ENCODE measurements around the gene IGDCC3.

IGDCC3 gene

DNA sequence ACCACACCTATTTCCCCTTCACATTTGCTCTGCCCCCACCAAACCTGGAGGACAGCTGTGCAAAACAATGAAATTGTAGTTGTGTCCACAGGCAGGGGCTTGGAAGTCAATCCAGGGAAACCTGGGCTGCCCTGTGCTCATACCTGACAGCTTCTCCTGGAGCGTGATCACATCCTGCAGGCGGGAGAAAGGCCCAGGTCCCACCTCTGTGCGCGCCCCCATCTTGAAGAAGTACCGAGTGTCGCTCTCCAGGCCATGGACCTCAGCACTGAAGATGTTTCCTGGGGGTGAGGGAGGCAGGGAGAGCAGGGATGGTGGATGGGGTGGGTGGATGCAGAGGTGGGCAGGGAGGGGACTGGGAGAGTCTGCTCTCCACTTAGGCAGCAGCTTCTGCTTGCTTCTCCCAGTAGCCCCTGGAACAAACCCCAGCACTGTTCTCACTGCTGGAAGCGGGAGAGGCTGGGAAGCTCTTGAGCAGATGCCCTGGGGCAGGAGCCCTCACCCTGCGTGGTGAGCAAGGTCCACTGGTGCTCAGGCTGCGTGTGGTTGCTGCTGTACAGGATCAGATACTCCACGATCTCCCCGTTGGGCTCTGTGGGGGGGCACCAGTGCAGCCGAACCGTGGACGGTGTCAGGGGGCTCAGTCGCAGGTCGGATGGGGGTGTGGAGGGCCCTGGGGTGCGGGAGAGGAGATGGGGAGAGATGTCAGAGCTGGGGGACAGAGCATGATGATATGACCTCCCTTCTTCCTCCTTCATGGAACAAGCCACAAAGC is 10.7 kb upstream of the IGDCC3 start:
- no peak for DNase-seq (ENCODE audit: low spot score)

DNA sequence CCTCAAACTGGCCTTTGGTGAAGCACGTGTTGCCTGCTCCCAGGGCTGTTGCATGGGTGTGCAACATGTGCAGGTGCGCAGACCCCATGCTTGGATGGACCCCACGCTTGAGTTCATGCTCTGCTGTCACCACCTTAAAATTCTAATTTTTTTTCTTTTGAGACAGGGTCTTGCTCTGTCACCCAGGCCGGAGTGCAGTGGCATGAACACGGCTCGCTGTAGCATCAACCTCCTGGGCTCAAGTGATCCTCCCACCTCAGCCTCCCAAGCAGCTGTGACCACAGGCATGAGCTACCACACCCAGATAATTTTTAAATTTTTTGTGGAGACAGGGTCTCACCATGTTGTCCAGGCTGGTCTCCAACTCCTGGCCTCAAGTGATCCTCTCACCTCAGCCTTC is 9.1 kb upstream of the IGDCC3 start:
- DNase-seq (ENCODE audit: low spot score): no peak

GRCh38 chr15:65386376-65386775 is 8.6 kb upstream of the IGDCC3 start:
- DNase-seq (ENCODE audit: low spot score): no peak

DNA sequence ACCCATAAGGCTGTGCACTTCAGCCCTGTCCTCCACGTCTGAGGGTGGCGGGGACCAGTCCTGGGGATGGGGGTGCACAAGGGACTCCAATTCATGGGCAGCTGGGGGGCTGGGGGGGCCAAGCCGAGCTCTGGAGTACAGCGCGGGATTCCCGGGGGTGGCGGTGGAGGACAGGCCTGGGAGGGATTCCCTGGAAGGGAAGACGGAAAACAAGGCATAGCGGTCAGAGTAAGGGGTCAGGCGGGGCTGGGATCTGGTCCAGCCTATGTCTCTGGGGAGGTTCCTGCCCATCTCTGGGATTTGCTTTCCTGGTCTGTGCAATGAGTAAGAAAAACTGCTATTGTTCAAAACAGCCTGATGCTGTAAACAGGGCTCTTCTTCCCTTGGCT is 8.1 kb upstream of the IGDCC3 start:
- DNase-seq (ENCODE audit: low spot score): no peak

- DNase-seq (ENCODE audit: low spot score): peak; percentile 92
These were observed 7.4 kb upstream of the IGDCC3 start for GRCh38 chr15:65384895-65385869.

DNA sequence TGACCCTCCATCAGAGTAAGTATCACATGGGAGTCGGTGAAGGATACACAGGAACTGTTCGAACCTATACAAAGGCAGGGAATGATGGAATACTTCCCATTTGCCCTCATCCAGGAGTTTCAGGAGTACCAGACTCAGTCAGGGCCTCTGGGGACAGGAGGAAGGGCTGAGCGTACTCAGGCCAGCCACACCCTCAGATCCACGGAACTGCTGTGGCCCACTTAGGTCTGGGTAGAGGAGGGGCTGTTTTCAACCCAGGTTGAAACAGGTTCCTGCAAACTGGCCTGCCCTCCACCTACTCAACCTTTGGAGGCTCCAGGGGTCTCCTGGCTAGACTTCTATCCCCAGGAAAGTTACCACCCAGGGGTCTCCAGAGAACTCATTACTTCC is 6.7 kb upstream of the IGDCC3 start:
- no peak for DNase-seq (ENCODE audit: low spot score)

DNA sequence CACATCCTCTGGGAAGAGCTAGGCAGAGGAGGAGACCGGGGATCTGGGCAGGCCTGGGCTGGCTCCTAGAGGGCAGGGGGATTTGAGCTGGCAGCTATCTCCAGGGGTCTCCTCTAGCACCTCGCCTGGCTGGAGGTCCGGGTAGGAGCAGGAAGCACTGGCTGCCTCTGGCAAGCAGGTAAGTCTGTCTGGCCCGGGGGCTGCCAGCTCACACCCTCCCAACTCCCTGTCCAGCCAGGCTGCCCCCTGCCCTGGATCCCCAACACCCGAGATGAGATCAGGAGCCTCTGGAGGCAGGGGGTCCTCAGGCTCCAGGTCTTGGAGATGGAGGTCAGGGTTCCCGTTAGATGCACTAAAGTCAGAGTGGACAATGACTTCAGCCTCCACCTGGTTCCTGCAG is 6.2 kb upstream of the IGDCC3 start:
- DNase-seq (ENCODE audit: low spot score): no peak

GRCh38 chr15:65383456-65383855 is 5.7 kb upstream of the IGDCC3 start:
- no peak for DNase-seq (ENCODE audit: low spot score)

- no peak for DNase-seq (ENCODE audit: low spot score)
These were observed 5.1 kb upstream of the IGDCC3 start for GRCh38 chr15:65382921-65383320.

- DNase-seq (ENCODE audit: low spot score): no peak
These were observed 4.3 kb upstream of the IGDCC3 start for GRCh38 chr15:65382146-65382491.

GRCh38 chr15:65381445-65382145 is 3.8 kb upstream of the IGDCC3 start:
- DNase-seq (ENCODE audit: low spot score): no peak

GRCh38 chr15:65379986-65380385 is 2.2 kb upstream of the IGDCC3 start:
- no peak for DNase-seq (ENCODE audit: low spot score)

DNA sequence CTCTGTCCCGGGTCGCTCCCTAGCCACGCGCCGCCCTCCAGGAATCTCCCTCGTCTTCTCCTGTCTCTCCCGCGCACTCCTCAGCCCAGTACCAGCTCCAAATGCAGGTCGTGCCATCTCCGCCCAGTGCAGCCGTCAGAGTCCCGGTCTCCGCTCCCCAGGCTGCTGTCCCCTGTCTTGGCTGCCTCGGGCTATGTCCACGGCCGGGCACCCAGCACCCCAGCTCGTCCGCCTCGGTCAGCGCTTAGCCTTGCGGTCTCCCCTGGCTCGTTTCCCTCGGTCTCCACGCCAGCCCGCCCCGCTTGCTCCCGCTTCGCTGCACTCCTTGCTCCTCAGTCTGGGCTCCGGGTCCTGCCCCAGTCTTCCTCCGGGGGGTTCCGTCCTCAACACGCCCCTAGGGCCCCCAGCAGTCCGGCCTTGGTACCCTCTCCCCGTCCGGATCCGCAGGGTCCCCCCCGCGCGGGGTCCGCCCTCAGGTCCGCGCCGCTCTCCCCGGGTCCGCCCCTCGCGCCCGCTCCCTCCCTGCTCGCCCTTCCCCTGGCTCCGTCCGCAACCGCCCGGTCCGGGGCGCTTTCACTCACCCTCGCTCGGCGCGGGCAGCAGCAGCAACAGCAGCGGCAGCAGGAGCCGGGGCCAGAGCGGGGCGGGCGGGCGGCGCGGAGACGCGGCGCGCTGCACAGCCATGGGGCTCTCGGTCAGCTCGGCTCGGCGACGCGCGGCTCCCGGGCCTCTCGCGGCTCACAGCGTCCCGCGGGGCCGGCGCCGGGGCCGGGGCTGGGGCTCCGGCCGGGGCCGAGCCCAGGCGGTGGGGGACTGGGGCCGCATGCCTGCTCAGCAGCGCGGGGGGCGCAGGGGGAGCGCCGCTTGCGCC is 462 bp downstream of the IGDCC3 start:
- DNase-seq (ENCODE audit: low spot score): peak; percentile 41

GRCh38 chr15:65376767-65377104 is 1.1 kb downstream of the IGDCC3 start:
- DNase-seq (ENCODE audit: low spot score): no peak

DNA sequence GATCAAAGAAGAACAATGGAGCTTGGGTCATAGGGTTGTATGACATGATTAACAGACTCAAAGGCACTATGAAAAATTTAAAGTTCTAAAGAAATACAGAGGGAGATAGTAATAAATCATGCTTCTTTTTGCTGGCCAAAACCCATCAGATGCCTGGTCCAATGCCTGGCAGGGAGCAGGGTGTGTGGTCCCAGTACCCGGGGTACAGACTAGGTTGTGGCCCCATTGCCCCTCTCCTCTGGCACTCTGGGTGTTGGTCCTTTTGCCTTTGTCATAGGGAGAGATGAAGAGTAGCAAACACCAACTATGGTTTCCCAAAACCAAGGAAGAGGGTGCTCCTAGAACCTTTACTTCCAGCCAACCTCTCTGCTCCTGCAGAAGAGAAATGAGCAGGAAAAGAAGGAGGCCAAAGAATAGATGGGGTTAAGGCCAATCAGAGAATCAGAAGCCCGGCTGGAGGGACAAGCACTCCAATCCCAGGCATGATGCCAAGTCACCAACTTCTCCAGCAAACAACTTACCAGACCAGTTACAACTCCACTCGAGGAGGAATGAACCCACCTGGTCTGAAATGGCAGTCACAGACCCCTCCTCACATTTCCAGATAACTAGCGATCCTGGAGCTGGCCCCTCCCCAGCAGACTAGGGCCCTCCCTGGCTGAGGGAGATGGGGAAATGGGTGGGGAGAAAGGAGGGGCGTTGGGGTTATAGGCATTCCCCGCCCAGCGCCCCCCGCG is 1.8 kb downstream of the IGDCC3 start:
- no peak for DNase-seq (ENCODE audit: low spot score)

DNA sequence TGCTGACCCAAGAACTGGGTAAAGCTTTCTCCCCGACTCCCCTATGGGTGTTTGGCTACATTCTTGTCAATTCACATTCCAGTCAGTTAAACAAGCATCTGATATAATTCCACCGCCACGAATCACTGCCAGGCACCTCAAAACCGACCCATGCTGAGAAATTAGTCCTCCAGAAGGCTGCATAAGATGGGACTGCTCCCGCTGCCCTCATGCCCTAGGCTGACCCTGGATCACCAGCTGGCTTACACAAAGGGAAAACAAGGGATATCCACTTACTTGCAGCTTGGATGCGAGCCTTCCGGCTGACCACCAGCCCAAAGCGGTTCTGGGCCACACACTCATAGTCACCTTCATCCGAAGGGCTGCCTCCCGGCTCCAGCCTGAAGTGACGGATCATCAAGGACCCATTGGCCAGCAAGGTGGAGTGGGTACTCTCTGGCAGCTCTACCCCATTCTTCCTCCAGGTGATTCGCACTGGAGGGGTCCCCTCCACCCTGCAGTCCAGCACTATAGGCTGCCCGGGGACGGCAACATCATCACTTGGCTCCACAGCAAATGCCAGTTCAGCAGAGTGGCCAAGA is 2.9 kb downstream of the IGDCC3 start:
- DNase-seq (ENCODE audit: low spot score): no peak

GRCh38 chr15:65374334-65374733 is 3.5 kb downstream of the IGDCC3 start:
- DNase-seq (ENCODE audit: low spot score): no peak

- DNase-seq (ENCODE audit: low spot score): no peak
These were observed 4.6 kb downstream of the IGDCC3 start for GRCh38 chr15:65373163-65373651.

DNA sequence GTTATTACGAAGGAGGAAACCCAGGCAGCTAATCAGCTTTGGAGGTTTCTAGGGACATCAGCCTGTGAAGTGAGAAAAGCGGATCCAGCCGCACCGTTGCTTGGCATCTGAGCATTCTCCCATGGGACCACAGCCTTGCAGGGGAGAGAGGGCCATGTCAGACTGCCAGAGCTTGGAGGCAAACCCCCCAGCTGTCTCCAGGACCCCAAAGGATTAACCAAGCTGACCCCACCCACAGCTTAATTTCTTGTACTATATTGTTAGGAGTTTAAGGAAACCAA is 5.1 kb downstream of the IGDCC3 start:
- no peak for DNase-seq (ENCODE audit: low spot score)

DNA sequence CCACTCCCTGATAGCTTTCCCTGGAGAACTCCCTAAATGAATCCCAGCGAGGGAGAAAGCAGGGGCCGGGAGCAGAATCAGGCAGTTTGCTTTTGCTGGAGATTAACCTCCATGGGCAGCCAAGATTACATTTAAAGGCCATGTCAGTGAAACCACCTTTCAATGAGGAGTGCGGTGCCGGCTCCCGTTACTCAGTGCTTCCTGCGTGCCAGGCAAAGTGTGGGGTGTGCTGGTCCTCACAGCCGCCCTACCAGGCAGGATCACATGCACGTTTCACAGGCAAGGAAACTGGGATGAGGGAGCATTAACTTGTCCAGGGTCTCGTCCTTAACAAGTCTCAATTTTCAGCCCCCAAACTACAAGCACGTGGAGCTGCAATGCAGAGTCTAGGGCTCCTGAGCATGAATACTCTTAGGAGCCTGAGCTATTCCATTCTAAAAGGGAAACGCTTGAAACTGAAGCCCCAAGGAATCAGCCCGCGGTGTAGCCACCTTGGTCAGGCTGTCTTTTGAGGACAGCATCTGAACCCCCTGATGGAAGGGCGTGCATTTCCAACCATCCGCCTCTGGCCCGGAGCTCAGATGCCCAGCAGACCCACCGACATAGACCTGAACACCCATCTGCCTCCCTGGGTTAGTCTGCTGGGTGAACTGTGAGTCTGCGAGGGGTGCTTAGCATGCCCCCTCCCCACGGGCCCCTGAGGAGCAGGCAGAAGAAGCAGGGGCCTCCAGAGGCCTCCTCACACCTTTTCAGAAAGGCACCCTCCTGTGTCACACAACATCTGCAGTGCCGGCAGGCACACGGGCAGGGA is 5.6 kb downstream of the IGDCC3 start:
- DNase-seq (ENCODE audit: low spot score): no peak
